Transverse colon (tissue), 4 donors: ENCODE data around the gene TDRD10.
A peak's percentile ranks its signal among the peaks of the same experiment; 100 is the strongest.

ENCODE experiments used
- CTCF ChIP-seq, 5 experiments: fragments of 200-600 bp in 3 of 5; fragments of 450-650 bp in 2 of 5; sonication (generic) in 3 of 5; IDR thresholded peaks; 1 replicate in 2 of 5; 2 replicates in 3 of 5; pipeline ENCODE4 v1.5.1; 2016 to 2017; ENCODE audit warnings: antibody characterized with exemption in 5 of 5, inconsistent platforms in 3 of 5, mild to moderate bottlenecking in 2 of 5, moderate library complexity in 1 of 5
- EP300 ChIP-seq: sonication (generic); formaldehyde crosslinking; IDR thresholded peaks from one replicate; pipeline ENCODE4 v1.6.1; 2017; ENCODE audit warnings: antibody characterized with exemption, low read depth
- POLR2A ChIP-seq: fragments of 450-650 bp; IDR thresholded peaks from one replicate; pipeline ENCODE4 v1.6.1; 2016; ENCODE audit warnings: antibody characterized with exemption, mild to moderate bottlenecking, moderate library complexity
- POLR2AphosphoS5 ChIP-seq, 3 donors: sonication (generic); formaldehyde crosslinking; IDR thresholded peaks; one replicate each; pipeline ENCODE4 v1.6.1; 2016; ENCODE audit warnings: antibody characterized with exemption in 3 of 3

GRCh38 chr1:154478013-154478412 is 24.0 kb upstream of the TDRD10 start:
- TF ChIP-seq CTCF (IDR thresholded peaks at IDR 0.05) (no peak), EP300 (no peak), POLR2AphosphoS5 (IDR thresholded peaks at IDR 0.05) (peak; percentile 45 to 88 (median 84)), POLR2A (peak; percentile 71)
